GM04503 (cell line): Measurements from ENCODE around the gene DEFB124.
A peak's percentile ranks its signal among the peaks of the same experiment; 100 is the strongest.
"Not testable (repeated sequence)": the region's sequence is repeated elsewhere in the genome, so short reads cannot be mapped to it uniquely, and the experiment has no call there.

Source experiments
- DNase-seq: peaks from one replicate; pipeline ENCODE4 v3.0.0-alpha.2; 2012; ENCODE audit warnings: low read depth

Gene DEFB124, protein sequence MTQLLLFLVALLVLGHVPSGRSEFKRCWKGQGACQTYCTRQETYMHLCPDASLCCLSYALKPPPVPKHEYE

DNA sequence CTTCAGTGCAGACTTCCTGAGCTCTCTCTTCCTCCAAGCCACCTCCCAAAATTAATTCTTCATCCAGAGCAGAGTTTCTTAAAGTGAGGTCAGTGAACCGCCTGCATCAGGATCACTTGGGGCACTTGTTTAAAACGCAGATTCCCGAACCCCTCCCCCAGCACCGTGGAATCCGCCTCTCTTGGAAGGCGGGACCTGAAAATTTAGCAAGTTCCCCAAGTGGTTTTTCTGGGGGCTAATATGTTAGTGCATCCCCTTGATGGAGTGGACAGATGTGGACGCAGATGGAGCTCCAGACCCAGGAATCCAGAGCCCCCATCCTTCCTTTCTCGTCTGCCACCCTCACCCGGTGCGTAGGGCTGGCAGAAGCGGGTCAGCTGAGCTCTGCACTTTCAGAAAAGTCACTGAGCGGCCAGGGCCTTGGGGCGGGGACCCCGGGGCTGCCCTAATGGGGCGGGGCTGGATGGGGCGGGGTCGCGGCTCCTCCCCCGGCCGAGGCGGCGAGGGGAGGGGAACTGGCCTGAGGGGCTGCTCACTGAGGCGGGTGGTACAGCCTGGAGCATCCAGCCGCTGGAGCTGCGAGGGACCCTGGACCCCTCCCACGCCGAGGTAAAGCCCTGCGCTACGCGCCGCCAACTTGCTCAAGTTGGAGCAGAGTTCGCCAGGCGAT, at the start of gene DEFB124, which contains the start of gene REM1:
Gene DEFB124, minus strand, starts transcription at position 370 of the 670 bp plus-strand sequence. CDS start 2,114 bp downstream, outside the sequence.
Gene REM1, plus strand, starts transcription at position 531 of the 670 bp plus-strand sequence. CDS start 1,158 bp downstream, outside the sequence.
- DNase-seq: no peak

DNA sequence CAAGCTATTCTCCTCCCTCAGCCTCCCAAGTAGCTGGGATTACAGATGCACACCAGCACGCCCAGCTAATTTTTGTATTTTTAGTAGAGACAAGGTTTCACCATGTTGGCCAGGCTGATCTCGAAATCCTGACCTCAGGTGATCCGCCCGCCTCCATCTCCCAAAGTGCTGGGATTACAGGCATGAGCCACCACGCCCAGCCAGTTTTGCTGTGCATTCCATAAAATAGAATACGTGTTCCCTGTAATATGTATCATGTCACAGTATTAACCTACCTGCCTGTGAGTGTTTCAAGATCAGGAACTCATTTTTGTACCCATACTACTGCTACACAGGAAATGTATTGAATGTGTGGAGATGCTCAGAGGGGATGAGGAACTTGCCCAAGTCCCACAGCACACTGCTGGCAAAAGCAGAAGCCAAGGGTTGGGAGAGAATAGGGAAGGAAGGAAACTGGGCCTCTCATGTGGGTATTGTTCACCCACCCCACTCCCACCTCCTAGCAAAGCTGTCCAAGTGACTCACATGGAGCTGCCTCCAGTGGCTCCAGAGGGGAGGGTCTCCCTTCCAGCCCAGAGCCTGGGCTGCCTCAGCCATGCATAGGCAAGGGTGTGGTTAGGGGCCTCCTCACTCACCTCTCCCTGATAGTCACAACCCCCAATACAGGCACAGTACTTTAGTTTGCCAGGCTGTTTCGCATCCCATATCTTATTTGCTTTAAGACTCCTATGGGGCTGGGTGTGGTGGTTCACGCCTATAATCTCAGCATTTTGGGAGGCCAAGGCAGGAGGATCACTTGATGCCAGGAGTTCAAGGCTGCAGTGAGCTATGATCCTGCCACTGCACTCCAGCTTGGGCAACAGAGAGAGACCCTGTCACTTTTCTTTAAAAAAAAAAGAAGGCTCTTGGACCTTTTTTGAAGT, 48.7 kb upstream of the DEFB124 start:
- no peak for DNase-seq

DNA sequence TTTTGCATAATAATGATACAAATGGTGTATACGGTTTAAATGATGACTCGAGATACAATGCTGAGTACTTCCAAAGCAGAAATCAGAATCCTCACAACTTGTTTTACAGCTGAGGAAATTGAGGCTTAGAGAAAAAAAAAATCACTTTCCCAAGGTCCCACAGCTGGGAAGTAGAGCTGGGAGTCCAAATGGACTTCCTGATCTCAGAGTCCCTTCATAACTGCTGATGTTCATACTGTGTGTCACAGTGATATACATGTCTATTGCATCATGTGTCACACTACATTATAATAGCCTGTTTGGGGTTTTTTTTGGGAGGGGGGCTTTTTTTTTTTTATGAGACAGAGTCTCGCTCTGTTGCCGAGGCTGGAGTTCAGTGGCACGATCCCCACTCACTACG, 47.8 kb upstream of the DEFB124 start:
- DNase-seq: no peak

DNA sequence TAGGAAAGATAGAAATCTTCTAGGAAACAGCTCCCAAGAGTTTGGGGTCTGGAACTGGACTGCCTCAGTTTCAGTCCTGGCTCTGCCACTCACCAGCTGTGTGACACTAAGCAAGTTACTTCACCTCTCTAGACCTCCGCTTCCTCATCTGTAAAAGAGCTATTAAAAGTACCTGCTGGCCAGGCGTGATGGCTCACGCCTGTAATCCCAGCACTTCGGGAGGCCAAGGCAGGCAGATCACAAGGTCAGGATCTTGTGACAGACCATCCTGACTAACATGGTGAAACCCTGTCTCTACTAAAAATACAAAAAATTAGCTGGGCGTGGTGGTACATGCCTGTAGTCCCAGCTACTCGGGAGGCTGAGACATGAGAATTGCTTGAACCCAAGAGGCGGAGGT, 46.3 kb upstream of the DEFB124 start:
- DNase-seq: not testable (repeated sequence)

DNA sequence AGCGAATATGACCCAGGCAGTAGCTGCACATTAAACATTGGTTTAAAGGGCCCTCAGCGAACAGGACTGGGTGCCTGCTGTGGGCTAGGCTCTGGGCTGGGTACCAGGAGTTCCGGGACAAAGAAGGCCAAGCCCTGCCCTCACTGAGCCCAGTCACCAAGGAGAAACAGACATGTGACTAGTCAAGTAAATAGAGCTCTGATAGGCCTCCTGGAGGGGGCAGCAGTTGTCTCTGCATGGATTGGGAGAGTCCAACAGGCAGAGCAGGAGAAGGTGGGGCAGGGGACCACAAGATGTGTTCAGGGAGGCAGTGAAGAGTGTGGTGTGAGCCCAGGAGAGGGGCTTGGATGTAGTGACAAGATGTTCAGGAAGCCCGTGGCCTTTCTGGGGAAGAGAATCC, 42.4 kb upstream of the DEFB124 start:
- peak; percentile 39 for DNase-seq

DNA sequence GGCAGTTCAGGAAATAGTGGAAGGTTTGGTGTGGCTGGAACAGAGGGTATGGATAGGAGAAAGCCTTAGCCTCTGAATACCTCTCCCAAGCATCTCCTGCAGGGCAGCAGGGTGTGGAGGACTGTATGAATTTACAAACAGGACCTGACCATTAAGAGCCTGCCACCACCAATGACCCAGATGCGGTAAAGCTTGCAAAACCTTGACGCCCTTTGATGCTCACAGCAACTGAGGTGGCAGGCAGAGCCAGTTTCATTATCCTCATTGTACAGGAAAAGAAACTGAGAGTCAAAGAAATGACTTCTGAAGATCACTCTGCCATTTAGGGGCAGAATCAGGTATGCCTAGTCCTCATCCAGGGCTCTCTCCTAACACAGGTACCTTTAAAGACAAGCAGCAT, 41.7 kb upstream of the DEFB124 start:
- DNase-seq: no peak

DNA sequence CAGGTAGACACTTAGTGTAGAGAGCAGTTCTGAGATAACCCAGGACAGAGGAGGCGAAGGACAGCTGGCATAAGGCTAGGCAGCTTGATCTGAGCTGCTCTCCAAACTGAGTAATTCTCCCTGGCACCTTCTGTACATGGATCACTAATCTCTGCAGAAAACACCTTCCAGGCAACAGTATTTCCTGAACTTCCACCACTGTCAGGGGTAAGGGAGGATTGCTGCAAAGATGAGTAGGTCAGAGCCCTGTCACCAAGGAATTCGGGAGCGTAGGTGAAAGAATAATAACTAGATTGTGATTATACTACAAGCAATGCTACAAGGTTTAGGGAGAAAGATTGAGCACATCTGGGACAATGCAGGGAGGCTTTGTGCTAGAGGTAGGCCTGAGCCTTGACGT, 41.2 kb upstream of the DEFB124 start:
- DNase-seq: no peak

DNA sequence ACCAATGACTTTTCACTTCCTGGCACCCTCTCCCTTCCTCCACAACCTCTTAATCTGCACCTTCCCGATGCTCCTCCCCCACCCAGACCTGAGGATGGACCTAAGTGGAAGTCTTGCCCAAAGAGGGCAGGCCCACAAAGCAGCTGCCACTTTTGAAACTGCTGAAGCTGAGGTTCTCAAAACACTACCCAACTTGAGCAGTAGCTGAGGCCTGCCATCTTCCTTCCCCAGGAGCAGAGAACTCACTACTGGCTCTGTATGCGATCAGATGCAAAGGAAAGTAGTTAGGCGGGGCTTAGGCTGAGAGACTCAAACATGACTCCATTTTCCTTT, 40.8 kb upstream of the DEFB124 start:
- DNase-seq: no peak

DNA sequence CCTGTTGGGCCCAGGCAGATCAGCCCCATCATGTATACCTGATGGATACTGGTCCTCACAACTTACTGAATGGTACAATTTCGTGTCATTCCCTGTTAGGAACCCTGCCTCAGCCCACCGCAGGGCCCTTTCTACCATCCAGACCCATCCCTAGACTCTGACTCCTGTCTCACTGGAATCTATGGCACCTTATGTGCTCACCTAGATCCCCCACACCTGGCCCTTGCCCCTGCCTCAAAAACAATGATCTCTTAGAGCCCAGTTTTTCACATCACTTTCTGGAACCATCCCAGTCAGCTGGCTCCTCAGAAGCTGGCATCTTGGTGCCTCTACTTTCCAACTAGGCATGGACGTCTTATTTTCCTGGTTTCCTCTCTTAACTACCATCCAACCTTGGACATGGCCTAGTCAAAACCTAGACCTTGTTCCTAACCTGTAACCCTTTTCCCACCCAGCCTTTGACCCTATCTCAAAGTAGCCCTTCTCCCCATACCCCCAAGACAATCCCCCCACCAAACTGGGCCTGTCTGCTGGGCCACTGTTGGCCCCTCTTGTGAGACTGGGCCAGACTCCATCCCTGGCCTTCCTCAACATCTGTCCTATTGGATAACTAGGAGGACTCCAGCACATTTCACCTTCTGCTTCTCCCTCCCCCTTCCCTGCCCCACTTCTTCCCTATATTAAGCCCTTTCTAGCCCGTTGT, 40.3 kb upstream of the DEFB124 start:
- no peak for DNase-seq

DNA sequence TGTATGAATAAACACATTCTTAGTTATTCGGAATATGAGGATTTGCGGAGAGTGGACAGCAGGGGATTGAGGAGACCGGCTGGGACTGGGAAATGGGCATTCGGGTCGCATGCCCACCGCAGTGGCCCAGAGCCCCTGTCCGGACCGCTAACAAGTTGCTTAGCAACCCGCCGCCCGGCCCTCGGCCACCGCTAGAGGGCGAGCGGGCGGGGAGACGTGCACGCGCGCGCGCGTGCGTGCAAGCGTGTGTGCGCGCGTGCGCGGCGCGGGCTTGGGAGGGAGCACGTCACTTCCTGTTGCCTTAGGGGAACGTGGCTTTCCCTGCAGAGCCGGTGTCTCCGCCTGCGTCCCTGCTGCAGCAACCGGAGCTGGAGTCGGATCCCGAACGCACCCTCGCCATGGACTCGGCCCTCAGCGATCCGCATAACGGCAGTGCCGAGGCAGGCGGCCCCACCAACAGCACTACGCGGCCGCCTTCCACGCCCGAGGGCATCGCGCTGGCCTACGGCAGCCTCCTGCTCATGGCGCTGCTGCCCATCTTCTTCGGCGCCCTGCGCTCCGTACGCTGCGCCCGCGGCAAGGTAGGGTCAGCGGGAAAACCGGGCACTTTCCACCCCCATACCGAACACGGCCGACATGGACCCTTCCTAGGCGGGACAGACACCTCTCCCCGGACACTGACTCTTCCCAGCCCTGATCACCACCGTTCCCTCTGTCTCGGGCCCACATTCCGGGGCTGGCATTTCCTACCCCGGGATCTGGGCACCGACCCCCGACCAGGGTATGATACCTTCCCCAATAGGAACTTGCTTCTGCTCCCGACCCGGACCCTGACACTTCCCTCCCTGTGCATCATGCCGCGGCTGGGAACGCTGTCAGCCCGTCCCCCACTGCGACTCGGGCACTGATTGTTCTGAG, 39.5 kb upstream of the DEFB124 start, which contains the start of gene HM13:
Gene HM13, plus strand, starts transcription at position 289 of the 918 bp plus-strand sequence. Its CDS starts 110 bp downstream, at position 399.
- peak; percentile 49 for DNase-seq

DNA sequence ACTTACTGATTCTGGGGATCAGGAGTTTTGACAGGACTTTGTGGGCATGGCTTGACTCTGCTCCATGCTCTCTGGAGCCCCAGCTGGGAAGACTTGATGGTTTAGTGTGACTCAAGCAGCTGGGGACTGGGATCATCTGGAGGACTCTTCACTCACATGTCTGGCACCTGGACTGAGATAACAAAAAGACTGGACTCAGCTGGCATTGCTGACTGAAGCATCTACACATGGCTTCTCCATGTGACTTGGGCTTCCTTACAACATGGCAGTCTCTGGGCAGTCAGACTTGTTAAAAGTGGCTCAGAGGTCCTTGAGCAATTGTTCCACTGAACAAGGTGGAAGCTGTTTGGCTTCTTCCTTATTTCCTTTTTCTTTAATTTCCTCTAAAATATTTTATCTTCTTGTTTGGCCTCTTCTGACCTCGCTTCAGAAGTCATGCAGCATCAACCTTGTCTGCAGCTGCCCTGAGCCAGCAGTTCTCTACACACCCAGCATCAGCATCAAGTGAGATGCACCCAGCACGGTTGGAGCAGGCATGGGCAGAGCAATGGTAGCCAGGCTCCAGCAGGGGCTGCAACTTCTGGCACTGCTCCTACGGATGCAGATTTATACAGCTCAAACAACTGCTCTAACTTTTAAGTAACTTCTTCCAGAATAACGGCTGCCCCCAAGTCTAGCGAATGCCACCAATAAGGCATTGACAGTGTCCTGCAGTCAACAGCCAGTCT, 33.8 kb upstream of the DEFB124 start:
- DNase-seq: no peak

DNA sequence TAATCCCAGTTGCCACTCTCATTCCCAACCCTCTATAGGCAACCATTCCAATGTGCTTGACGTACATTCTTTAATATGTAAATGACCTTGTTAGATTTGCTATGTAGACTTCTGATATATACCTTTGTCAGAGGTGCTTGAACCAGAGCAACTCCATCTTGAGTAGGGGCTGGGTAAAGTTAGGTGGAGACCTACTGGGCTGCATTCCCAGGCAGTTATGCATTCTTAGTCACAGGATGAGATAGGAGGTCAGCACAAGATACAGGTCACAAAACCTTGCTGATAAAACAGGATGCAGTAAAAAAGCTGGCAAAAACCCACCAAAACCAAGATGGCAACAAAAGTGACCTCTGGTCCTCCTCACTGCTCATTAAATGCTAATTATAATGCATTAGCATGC, 31.0 kb upstream of the DEFB124 start:
- DNase-seq: no peak

DNA sequence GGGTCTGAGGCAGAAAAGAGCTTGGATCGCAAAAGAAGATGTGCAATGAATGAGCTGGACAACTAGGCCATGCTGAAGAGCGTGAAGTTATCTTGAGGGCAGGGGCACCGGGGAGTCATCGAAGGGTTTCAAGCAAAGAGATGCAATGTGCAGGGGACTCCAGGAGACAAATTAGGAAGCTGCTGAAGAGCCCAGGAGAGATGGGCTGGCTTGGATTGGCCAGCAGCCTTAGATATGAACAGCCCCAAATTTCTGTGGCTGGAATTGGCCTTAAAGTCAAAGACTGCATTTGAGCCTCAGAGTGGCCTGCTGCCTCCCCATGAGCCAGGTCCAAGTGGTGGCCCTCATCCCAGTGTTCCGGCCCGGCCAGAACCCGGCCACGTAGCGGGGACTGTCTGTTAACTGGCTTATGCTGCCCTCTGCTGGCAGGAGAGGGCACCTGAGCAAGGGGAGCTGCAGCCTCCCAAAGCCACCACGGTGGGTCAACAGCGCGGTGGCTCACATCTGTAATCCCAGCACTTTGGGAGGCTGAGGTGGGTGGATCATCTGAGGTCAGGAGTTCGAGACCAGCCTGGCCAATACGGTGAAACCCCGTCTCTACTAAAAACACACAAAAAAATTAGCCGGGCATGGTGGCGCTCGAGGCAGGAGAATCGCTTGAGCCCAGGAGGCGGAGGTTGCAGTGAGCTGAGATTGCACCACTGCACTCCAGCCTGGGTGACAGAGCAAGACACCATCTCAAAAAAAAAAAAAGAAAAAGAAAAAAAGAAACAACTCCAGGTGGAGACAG, 28.2 kb upstream of the DEFB124 start:
- peak; percentile 18 for DNase-seq

DNA sequence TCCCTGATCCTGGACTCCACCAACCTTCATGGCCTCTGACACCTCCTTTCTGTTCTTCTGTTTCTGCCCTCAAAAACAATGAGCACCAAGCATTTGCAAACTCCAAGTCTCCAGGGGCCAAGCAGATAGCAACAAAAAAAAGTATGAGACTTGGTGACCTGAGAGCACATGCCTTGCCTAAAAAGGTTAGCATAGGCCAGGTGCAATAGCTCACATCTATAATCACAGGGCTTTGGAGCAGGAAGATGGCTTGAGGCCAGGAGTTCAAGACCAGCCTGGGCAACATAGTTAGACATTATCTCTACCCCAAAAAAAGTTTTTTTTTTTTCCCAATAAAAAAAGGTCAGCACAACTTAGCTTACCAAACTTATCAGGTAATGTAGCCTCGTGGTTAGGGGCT, 25.6 kb upstream of the DEFB124 start:
- no peak for DNase-seq

DNA sequence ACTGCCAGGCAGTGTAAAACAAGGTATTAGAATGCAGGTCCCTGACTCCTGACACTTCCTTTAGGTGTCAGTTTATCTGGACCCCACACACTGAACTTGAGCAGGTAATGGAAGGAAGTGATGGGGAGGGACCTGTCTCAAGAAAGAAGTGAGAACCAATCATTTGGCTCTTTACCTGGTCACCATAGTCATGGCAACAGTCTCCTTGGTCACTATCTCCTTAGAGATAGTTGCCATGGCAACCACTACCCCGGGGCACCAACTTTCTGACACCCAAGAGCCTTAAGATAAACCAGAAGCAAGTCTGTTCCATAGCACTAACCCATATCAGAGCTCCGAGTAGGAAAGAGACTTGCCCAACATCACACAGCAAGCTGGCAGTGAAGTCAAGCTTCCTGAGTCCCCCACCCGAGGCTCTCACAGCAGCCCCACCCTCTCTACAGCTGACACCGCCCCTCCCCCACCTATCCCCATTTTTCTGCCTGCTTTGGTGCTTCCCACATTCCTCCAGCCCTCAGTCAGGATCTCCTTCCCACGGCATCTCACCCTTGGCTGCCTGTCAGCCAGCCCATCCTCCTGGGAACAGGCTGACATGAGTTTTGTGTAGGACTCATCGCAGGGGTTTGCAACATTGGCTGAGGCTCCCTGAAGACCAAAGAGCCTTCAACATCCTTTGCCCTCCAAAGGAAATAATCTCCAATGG, 23.1 kb upstream of the DEFB124 start:
- DNase-seq: peak; percentile 81

DNA sequence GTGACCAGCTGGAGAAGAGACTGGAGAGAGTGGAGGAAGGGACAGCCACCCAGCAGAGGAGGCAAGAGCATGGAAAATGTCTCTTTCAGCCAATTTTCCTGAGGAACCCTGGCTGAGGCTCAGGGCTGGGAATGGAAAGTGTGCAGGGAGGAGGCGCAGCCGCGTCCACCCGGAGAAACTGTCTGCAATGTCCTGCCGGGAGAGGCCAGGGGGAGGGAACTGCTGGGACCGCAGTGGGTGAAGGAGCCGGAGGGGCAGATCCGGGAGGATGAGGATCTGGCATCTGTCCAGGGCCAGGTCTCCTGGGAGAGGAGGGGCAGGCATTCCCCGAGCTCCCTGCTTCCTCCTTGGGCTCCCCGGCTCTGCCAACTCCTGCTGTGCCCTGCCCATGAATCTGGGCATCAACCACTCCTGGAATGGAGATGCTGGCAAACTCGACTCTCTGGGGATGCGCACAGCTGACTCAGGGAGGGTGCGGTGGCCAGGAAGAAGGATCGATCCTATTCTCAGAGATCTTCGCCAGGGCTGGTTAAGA, 21.9 kb upstream of the DEFB124 start:
- peak; percentile 47 for DNase-seq

DNA sequence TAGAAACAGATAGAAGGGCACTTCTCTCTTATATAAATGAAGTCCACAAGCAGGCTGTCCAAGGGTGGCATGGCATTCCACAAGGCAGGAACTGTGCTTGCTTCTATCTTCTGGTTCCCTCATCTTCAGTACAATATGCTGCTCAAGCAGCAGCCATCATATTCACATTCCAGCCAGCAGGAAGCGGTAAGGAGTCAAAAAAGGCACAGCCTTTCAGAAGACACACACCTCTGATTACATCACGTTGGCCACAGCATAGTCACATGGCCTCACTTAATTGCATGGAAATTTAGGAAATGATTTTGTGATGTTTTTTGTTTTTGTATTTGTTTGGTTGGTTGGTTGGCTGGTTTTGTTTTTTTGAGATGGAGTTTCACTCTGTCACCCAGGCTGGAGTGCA, 19.2 kb upstream of the DEFB124 start:
- DNase-seq: peak; percentile 19

DNA sequence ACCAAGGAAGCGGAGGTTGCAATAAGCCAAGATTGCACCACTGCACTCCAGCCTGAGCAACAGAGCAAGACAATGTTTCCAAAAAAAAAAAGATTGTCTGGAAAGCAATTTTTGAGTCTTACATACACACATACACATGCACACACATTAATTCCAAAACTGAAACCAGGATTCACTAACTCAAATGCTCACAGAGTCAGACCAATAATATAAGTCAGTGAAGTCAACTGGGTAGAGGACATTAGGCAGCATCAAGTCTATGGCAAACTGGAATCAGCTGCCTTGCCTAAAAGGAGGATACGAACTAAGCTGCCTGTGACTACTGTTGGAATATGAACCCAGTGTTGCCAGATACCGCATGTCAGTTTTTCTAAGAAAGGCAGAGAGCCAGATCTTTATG, 15.8 kb upstream of the DEFB124 start:
- no peak for DNase-seq

DNA sequence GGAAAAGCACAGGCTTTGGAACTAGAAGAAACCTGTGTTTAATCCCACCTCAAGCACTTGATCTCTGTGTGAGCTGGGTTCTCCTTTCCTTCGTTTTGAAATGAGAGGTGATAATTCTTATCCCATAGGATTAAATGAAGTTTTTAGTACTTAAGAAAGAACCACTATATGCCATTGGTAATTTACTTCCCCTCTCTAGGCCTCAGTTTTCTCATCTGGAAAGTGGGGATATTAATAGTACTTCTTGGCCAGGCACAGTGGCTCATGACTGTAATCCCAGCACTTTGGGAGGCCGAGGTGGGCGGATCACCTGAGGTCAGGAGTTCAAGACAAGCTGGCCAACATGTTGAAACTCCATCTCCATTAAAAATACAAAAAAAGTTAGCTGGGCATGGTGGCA, 14.2 kb upstream of the DEFB124 start:
- no peak for DNase-seq
